HG03558 (cell line): ENCODE measurements around the gene TCEA2.
"Not testable (repeated sequence)": the region's sequence is repeated elsewhere in the genome, so short reads cannot be mapped to it uniquely, and the experiment has no call there.

Experiments used
- ATAC-seq: cut with Tn5 transposase; IDR thresholded peaks from one replicate; pipeline ENCODE4 v1.9.1; 2021; ENCODE audit warnings: moderate number of reproducible peaks; ENCODE audit not compliant: unreplicated experiment; ENCODE audit errors: extremely low read depth

Gene TCEA2

GRCh38 chr20:64117432-64117777 is 54.4 kb downstream of the TCEA2 start:
- ATAC-seq: not testable (repeated sequence)

GRCh38 chr20:64119301-64119680 is 56.3 kb downstream of the TCEA2 start:
- no peak for ATAC-seq

- ATAC-seq: no peak
These were observed 56.8 kb downstream of the TCEA2 start for GRCh38 chr20:64119681-64120341.

GRCh38 chr20:64121586-64121985 is 58.6 kb downstream of the TCEA2 start:
- no peak for ATAC-seq
